ENCODE results near the gene ARHGDIB.

GRCh38 chr12:14965221-14965620, 3.8 kb upstream of the ARHGDIB start:
- TF ChIP-seq NRF1 (conservative IDR thresholded peaks at IDR 0.05; ENCODE audit: low read depth, low read length) (no peak), TAF1 (IDR thresholded peaks at IDR 0.05; ENCODE audit: borderline replicate concordance, low read depth, low read length) (no peak), TCF12 (IDR thresholded peaks at IDR 0.05; ENCODE audit: low read depth, low read length) (no peak), CTCF (IDR thresholded peaks at IDR 0.05 in 2 of 3, conservative IDR thresholded peaks at IDR 0.05 in 1 of 3; ENCODE audit: control insufficient read depth in 2 of 3, extremely low read depth in 1 of 3, insufficient read depth in 1 of 3, low read depth in 3 of 3, low read length in 3 of 3) (no peak), GABPA (IDR thresholded peaks at IDR 0.05; ENCODE audit: low read depth) (no peak), EZH2 (IDR thresholded peaks at IDR 0.05; ENCODE audit: borderline replicate concordance, control insufficient read depth, low read depth, low read length) (no peak), BRCA1 (IDR thresholded peaks at IDR 0.05; ENCODE audit: low read depth, low read length) (no peak), PBX3 (IDR thresholded peaks at IDR 0.05; ENCODE audit: insufficient replicate concordance, low read depth, low read length) (no peak), EGR1 (IDR thresholded peaks at IDR 0.05; ENCODE audit: borderline replicate concordance in 1 of 2, low read depth in 2 of 2, low read length in 2 of 2) (no peak), CUX1 (IDR thresholded peaks at IDR 0.05; ENCODE audit: insufficient replicate concordance, low read depth, low read length) (no peak), REST (IDR thresholded peaks at IDR 0.05; ENCODE audit: low read depth, low read length) (no peak)

Data from GM12878 (cell line).